NK-92 (cell line): ENCODE measurements around the gene PCDH1.
"Not testable (repeated sequence)": the region's sequence is repeated elsewhere in the genome, so short reads cannot be mapped to it uniquely, and the experiment has no call there.

ENCODE experiments used
- DNase-seq: peaks from one replicate; lab custom pipeline; 2025; ENCODE audit not compliant: unreplicated experiment; lab: John Stamatoyannopoulos, UW

PCDH1 gene

GRCh38 chr5:141898448-141899049, 20.3 kb upstream of the PCDH1 start:
- no peak for DNase-seq

- no peak for DNase-seq
These were observed 19.2 kb upstream of the PCDH1 start for GRCh38 chr5:141897425-141897824.

GRCh38 chr5:141890429-141890828, 12.2 kb upstream of the PCDH1 start:
- DNase-seq, result not testable (repeated sequence)

GRCh38 chr5:141889282-141889871, 11.2 kb upstream of the PCDH1 start:
- no peak for DNase-seq

GRCh38 chr5:141883892-141884318, 5.7 kb upstream of the PCDH1 start:
- no peak for DNase-seq

GRCh38 chr5:141883184-141883891, 5.1 kb upstream of the PCDH1 start:
- DNase-seq, result no peak

- no peak for DNase-seq
These were observed 4.5 kb upstream of the PCDH1 start for GRCh38 chr5:141882594-141883183.

GRCh38 chr5:141881886-141882285, 3.7 kb upstream of the PCDH1 start:
- no peak for DNase-seq

GRCh38 chr5:141880961-141881801, 3.0 kb upstream of the PCDH1 start:
- no peak for DNase-seq

GRCh38 chr5:141879941-141880738, 1.9 kb upstream of the PCDH1 start:
- no peak for DNase-seq

- DNase-seq, result no peak
These were observed 1.2 kb upstream of the PCDH1 start for GRCh38 chr5:141879426-141879759.

GRCh38 chr5:141878711-141879425, 658 bp upstream of the PCDH1 start:
- DNase-seq, result peak; percentile 56

- no peak for DNase-seq
These were observed 639 bp downstream of the PCDH1 start for GRCh38 chr5:141877356-141878185.

GRCh38 chr5:141876628-141877355, 1.4 kb downstream of the PCDH1 start:
- DNase-seq, result no peak

- no peak for DNase-seq
These were observed 2.2 kb downstream of the PCDH1 start for GRCh38 chr5:141875795-141876627.

GRCh38 chr5:141875022-141875740, 3.0 kb downstream of the PCDH1 start:
- DNase-seq, result no peak
